ENCODE measurements around the gene ALDH3A1.

GRCh38 chr17:19723964-19724363 is 24.1 kb downstream of the ALDH3A1 start:
- no peak for TF ChIP-seq POLR2A (IDR thresholded peaks at IDR 0.05)
- no peak for TF ChIP-seq CTCF (IDR thresholded peaks at IDR 0.05)
- TF ChIP-seq EP300 (IDR thresholded peaks at IDR 0.05): no peak

Measured in stomach (tissue), 4 donors.